Panc1 (cell line): ENCODE data around the gene SERPINE3. TPM values are rescaled to one million over a fixed set of nuclear protein-coding genes. Genes with fewer than 3 reads are reported as not detected.

Experiments used
- ATAC-seq: fragments of 200-7000 bp; cut with Tn5 transposase; 2 replicates; pipeline ENCODE4 v1.9.1; 2020; ENCODE audit warnings: mild to moderate bottlenecking, moderate library complexity
- BruUV-seq: library from RNA; stranded (reverse); fragments of 400-500 nt; replicated peaks from 2 replicates; lab custom pipeline; 2021; lab: Mats Ljungman, UMichigan
- CTCF ChIA-PET: fragments of 300-600 bp; sonication (Branson Sonifier 250); formaldehyde crosslinking; loops from one replicate; lab custom pipeline; 2022; ENCODE audit warnings: antibody characterized with exemption; lab: Charles Lee
- POLR2A ChIA-PET: fragments of 300-600 bp; sonication (Branson Sonifier 250); formaldehyde crosslinking; loops from one replicate; lab custom pipeline; 2022; ENCODE audit warnings: antibody characterized with exemption; lab: Charles Lee
- DNase-seq: peaks from one replicate; pipeline ENCODE4 v3.0.0-alpha.2; 2010; ENCODE audit warnings: low read depth, low spot score
- H3K27ac ChIP-seq: 2 replicates; pipeline ENCODE4 v1.5.1; 2011; ENCODE audit warnings: mild to moderate bottlenecking, low read length, inconsistent platforms
- H3K27me3 ChIP-seq: fragments of 200-500 bp; sonication (Bioruptor generic); 2 replicates; pipeline ENCODE4 v1.6.0; 2014; ENCODE audit warnings: low read length, inconsistent platforms; ENCODE audit not compliant: control insufficient read depth, insufficient read depth
- H3K36me3 ChIP-seq: fragments of 200-500 bp; sonication (Bioruptor generic); 2 replicates; pipeline ENCODE4 v1.5.1; 2014; ENCODE audit warnings: inconsistent platforms, mild to moderate bottlenecking, low read length, moderate library complexity; ENCODE audit not compliant: control insufficient read depth, insufficient read depth
- H3K4me1 ChIP-seq: 2 replicates; pipeline ENCODE4 v1.5.1; 2011; ENCODE audit warnings: inconsistent platforms, mild to moderate bottlenecking, low read length, moderate library complexity; ENCODE audit not compliant: control insufficient read depth, insufficient read depth
- H3K4me3 ChIP-seq, 2 experiments: 2 replicates each; pipeline ENCODE4 v1.5.1; 2011 to 2012; ENCODE audit warnings: low read depth in 2 of 2, low read length in 2 of 2, mild to moderate bottlenecking in 2 of 2, inconsistent platforms in 1 of 2, moderate library complexity in 1 of 2
- H3K9me3 ChIP-seq: fragments of 200-500 bp; sonication (Bioruptor generic); 2 replicates; pipeline ENCODE4 v1.5.1; 2014; ENCODE audit warnings: low read depth, mild to moderate bottlenecking, inconsistent platforms, low read length, moderate library complexity; ENCODE audit not compliant: control insufficient read depth, insufficient read depth
- CTCF ChIP-seq: fragments of 450-650 bp; IDR thresholded peaks from 2 replicates; pipeline ENCODE4 v1.5.1; 2017; ENCODE audit warnings: mild to moderate bottlenecking
- POLR2AphosphoS5 ChIP-seq: IDR thresholded peaks from 2 replicates; pipeline ENCODE4 v1.6.1; 2012; ENCODE audit warnings: mild to moderate bottlenecking, low read depth, low read length, moderate library complexity
- REST ChIP-seq, 2 experiments: IDR thresholded peaks; 2 replicates each; pipeline ENCODE4 v1.6.1; 2011 to 2012; ENCODE audit warnings: low read depth in 2 of 2, control low read depth in 1 of 2, low read length in 1 of 2, mild to moderate bottlenecking in 1 of 2, moderate library complexity in 1 of 2; ENCODE audit not compliant: insufficient read depth in 1 of 2
- SIN3A ChIP-seq: IDR thresholded peaks from 2 replicates; pipeline ENCODE4 v1.6.1; 2012; ENCODE audit warnings: low read depth, mild to moderate bottlenecking, low read length, moderate library complexity, borderline replicate concordance; ENCODE audit not compliant: insufficient read depth
- TCF7L2 ChIP-seq: IDR thresholded peaks from 2 replicates; pipeline ENCODE4 v1.6.1; 2011; ENCODE audit warnings: mild to moderate bottlenecking, low read depth, low read length, inconsistent platforms
- in situ Hi-C: cut with HindIII; loops from 2 replicates; pipeline ENCODE4 v1.10.0; 2016; ENCODE audit warnings: low sequenced_read_pairs, low pct_unique_long_range_greater_than_20kb
- intact Hi-C: fragments of 100-400 bp; cut with micrococcal nuclease; formaldehyde crosslinking; loops from one replicate; pipeline ENCODE4 v1.10.0; 2022; ENCODE audit not compliant: unreplicated experiment
- total RNA-seq: library from RNA; stranded (reverse); gene quantifications from one replicate; pipeline ENCODE4 v1.2.1, GENCODE V29; 2021; ENCODE audit not compliant: unreplicated experiment

Gene SERPINE3
- total RNA-seq, 1 experiment from 2014 or later: not detected

- no TSS peak for BruUV-seq
- H3K9me3 ChIP-seq: no peaks in the 10 kb centered on the region
- intact Hi-C loops (no loop called here), in situ Hi-C loops (no loop called here)
- H3K4me3 ChIP-seq: no peak overlapping the region
- TF ChIP-seq CTCF: no peak
- TF ChIP-seq SIN3A: no peak
- TF ChIP-seq REST (IDR thresholded peaks at IDR 0.05; ENCODE audit: insufficient read depth in 1 of 2, low read depth in 2 of 2, low read length in 1 of 2): no peak
- no peak for TF ChIP-seq POLR2AphosphoS5
- TF ChIP-seq TCF7L2: no peak
- CTCF ChIA-PET: no interaction called here
- H3K27me3 ChIP-seq: peaks cover 2% of the 10 kb centered on the region; the same call in 1 of the 2 replicates
- H3K4me1 ChIP-seq: no peaks in the 10 kb centered on the region
- POLR2A ChIA-PET: no interaction called here
- no peak overlapping the region for H3K27ac ChIP-seq
- no peak for ATAC-seq
- no peaks in the 10 kb centered on the region for H3K36me3 ChIP-seq
- no peak for DNase-seq
Measured at GRCh38 chr13:51308781-51309180, 30.7 kb upstream of the SERPINE3 start.

- peaks cover 2% of the 10 kb centered on the region; the same call in 1 of the 2 replicates for H3K27me3 ChIP-seq
- no peak overlapping the region for H3K4me3 ChIP-seq
- no peak overlapping the region for H3K27ac ChIP-seq
- in situ Hi-C loops: no loop called here
- no peak for TF ChIP-seq CTCF
- no peak for TF ChIP-seq TCF7L2
- TF ChIP-seq SIN3A: no peak
- no peak for TF ChIP-seq REST (IDR thresholded peaks at IDR 0.05; ENCODE audit: insufficient read depth in 1 of 2, low read depth in 2 of 2, low read length in 1 of 2)
- TF ChIP-seq POLR2AphosphoS5: no peak
- BruUV-seq: no TSS peak
- ChIA-PET CTCF (no interaction called here), POLR2A (no interaction called here)
- no peaks in the 10 kb centered on the region for H3K9me3 ChIP-seq
- H3K4me1 ChIP-seq: no peaks in the 10 kb centered on the region
- no peaks in the 10 kb centered on the region for H3K36me3 ChIP-seq
- intact Hi-C loops: no loop called here
- DNase-seq: no peak
- ATAC-seq: no peak
Measured at GRCh38 chr13:51311231-51311630, 28.3 kb upstream of the SERPINE3 start.
